ENCODE measurements around the gene ITM2B.

- TF ChIP-seq CTCF (IDR thresholded peaks at IDR 0.05) (no peak), POLR2A (IDR thresholded peaks at IDR 0.05) (no peak)
Observed at GRCh38 chr13:48184260-48184659, 48.7 kb upstream of the ITM2B start.

All from tibial nerve (tissue), 3 donors.